ENCODE data around the gene BSX. TPM values are rescaled to one million over a fixed set of nuclear protein-coding genes. Genes with fewer than 3 reads are reported as not detected.

The BSX gene
- polyA plus RNA-seq, 1 experiment: not detected

- CTCF ChIA-PET: no interaction called here
Measured at GRCh38 chr11:122954455-122954854, 27.2 kb downstream of the BSX start.

GRCh38 chr11:122951211-122951610 lies 30.4 kb downstream of the BSX start:
- ChIA-PET POLR2A (no interaction called here), CTCF (interaction anchor here (1.0 kb wide), 1 partner anchor 99 kb away, joined by 3 read pairs; no protein-coding TSS in a partner anchor)
- TF ChIP-seq, protein P1, sequence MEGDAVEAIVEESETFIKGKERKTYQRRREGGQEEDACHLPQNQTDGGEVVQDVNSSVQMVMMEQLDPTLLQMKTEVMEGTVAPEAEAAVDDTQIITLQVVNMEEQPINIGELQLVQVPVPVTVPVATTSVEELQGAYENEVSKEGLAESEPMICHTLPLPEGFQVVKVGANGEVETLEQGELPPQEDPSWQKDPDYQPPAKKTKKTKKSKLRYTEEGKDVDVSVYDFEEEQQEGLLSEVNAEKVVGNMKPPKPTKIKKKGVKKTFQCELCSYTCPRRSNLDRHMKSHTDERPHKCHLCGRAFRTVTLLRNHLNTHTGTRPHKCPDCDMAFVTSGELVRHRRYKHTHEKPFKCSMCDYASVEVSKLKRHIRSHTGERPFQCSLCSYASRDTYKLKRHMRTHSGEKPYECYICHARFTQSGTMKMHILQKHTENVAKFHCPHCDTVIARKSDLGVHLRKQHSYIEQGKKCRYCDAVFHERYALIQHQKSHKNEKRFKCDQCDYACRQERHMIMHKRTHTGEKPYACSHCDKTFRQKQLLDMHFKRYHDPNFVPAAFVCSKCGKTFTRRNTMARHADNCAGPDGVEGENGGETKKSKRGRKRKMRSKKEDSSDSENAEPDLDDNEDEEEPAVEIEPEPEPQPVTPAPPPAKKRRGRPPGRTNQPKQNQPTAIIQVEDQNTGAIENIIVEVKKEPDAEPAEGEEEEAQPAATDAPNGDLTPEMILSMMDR (IDR thresholded peaks at IDR 0.05; ENCODE audit: insufficient read depth, low read depth, low read length): no peak
- Histone ChIP-seq H3K36me3 (ENCODE audit: control insufficient read depth, insufficient read depth, low read length) (no peaks in the 10 kb centered on the region), H3K27me3 (ENCODE audit: control insufficient read depth, insufficient read depth, low read length) (no peaks in the 10 kb centered on the region), H3K4me3 (ENCODE audit: low read depth, low read length) (no peak overlapping the region)
- DNase-seq (ENCODE audit: low read depth): no peak

More at GRCh38 chr11:122954455-122954854, 27.2 kb downstream of the BSX start:
- no peak for DNase-seq (ENCODE audit: low read depth)
- TF ChIP-seq, protein P1 (IDR thresholded peaks at IDR 0.05; ENCODE audit: insufficient read depth, low read depth, low read length): no peak
- POLR2A ChIA-PET: no interaction called here
- no peak overlapping the region for H3K4me3 ChIP-seq (ENCODE audit: low read depth, low read length)
- no peaks in the 10 kb centered on the region for H3K27me3 ChIP-seq (ENCODE audit: control insufficient read depth, insufficient read depth, low read length)
- H3K36me3 ChIP-seq (ENCODE audit: control insufficient read depth, insufficient read depth, low read length): no peaks in the 10 kb centered on the region

- POLR2A ChIA-PET: no interaction called here
Measured at GRCh38 chr11:122938557-122938956, 43.1 kb downstream of the BSX start.

GRCh38 chr11:122937983-122938382 lies 43.7 kb downstream of the BSX start:
- CTCF ChIA-PET: no interaction called here
- DNase-seq (ENCODE audit: low read depth): no peak

More at GRCh38 chr11:122938557-122938956, 43.1 kb downstream of the BSX start:
- DNase-seq (ENCODE audit: low read depth): no peak
- Histone ChIP-seq H3K4me3 (ENCODE audit: low read depth, low read length) (no peak overlapping the region), H3K27me3 (ENCODE audit: control insufficient read depth, insufficient read depth, low read length) (no peaks in the 10 kb centered on the region), H3K36me3 (ENCODE audit: control insufficient read depth, insufficient read depth, low read length) (no peaks in the 10 kb centered on the region)
- CTCF ChIA-PET: no interaction called here
- TF ChIP-seq, protein P1 (IDR thresholded peaks at IDR 0.05; ENCODE audit: insufficient read depth, low read depth, low read length): no peak

GRCh38 chr11:122933416-122933815 lies 48.2 kb downstream of the BSX start:
- CTCF ChIA-PET: interaction anchor here (0.9 to 1.2 kb wide), 5 partner anchors 21 to 91 kb away, joined by 3 read pairs; no protein-coding TSS in a partner anchor
- peak; percentile 41 for DNase-seq (ENCODE audit: low read depth)
- TF ChIP-seq, protein P1 (IDR thresholded peaks at IDR 0.05; ENCODE audit: insufficient read depth, low read depth, low read length): no peak
- POLR2A ChIA-PET: no interaction called here
- Histone ChIP-seq H3K27me3 (ENCODE audit: control insufficient read depth, insufficient read depth, low read length) (no peaks in the 10 kb centered on the region), H3K36me3 (ENCODE audit: control insufficient read depth, insufficient read depth, low read length) (no peaks in the 10 kb centered on the region), H3K4me3 (ENCODE audit: low read depth, low read length) (no peak overlapping the region)

More at GRCh38 chr11:122937983-122938382, 43.7 kb downstream of the BSX start:
- H3K4me3 ChIP-seq (ENCODE audit: low read depth, low read length): no peak overlapping the region
- TF ChIP-seq, protein P1 (IDR thresholded peaks at IDR 0.05; ENCODE audit: insufficient read depth, low read depth, low read length): no peak
- POLR2A ChIA-PET: no interaction called here
- H3K27me3 ChIP-seq (ENCODE audit: control insufficient read depth, insufficient read depth, low read length): no peaks in the 10 kb centered on the region
- no peaks in the 10 kb centered on the region for H3K36me3 ChIP-seq (ENCODE audit: control insufficient read depth, insufficient read depth, low read length)
